Limb (tissue), 2 donors: Measurements from ENCODE around the gene MGAM2.

Source experiments
- DNase-seq, 2 donors: peaks; one replicate each; pipeline ENCODE4 v3.0.0-alpha.2; 2016; ENCODE audit errors: extremely low spot score in 2 of 2

Gene MGAM2

GRCh38 chr7:142263598-142264380, 152.3 kb downstream of the MGAM2 start:
- no peak for DNase-seq
